H1 (cell line): Measurements from ENCODE around the gene ZNF571. TPM values are rescaled to one million over a fixed set of nuclear protein-coding genes. Genes with fewer than 3 reads are reported as not detected.

Experiments
- CTCF ChIA-PET: fragments of 300-600 bp; sonication (Branson Sonifier 250); formaldehyde crosslinking; loops from one replicate; lab custom pipeline; 2021; ENCODE audit not compliant: partially characterized antibody; lab: Charles Lee
- POLR2A ChIA-PET: fragments of 300-600 bp; sonication (Branson Sonifier 250); formaldehyde crosslinking; loops from one replicate; lab custom pipeline; 2021; ENCODE audit warnings: inconsistent platforms; ENCODE audit not compliant: partially characterized antibody; lab: Charles Lee
- DNase-seq, 2 experiments: peaks; one replicate each; pipeline versions ENCODE4 v3.0.0 to v3.0.0-alpha.2; 2010 to 2022; ENCODE audit warnings: low spot score in 2 of 2, low read depth in 1 of 2, mixed read lengths in 1 of 2
- FAIRE-seq: peaks from 2 replicates; lab custom pipeline; 2011; peaks lifted over from hg19 to GRCh38; lab: Jason Lieb, UNC
- H2AFZ ChIP-seq: 2 replicates; pipeline ENCODE4 v1.8.1; 2012; ENCODE audit warnings: low read length, inconsistent platforms
- H2AK5ac ChIP-seq: 2 replicates; pipeline ENCODE4 v1.6.1; 2013; ENCODE audit warnings: low read depth, low read length
- H2BK120ac ChIP-seq: replicated peaks from 2 replicates; pipeline ENCODE3; 2013; ENCODE audit warnings: low read depth, low read length, inconsistent platforms
- H2BK12ac ChIP-seq: 2 replicates; pipeline ENCODE4 v1.6.1; 2013; ENCODE audit warnings: low read depth, low read length
- H2BK15ac ChIP-seq: 2 replicates; pipeline ENCODE4 v1.6.1; 2013; ENCODE audit warnings: low read length
- H2BK20ac ChIP-seq: 2 replicates; pipeline ENCODE4 v1.6.1; 2013; ENCODE audit warnings: low read length
- H2BK5ac ChIP-seq: 2 replicates; pipeline ENCODE4 v1.6.1; 2013; ENCODE audit warnings: low read depth, low read length
- H3K14ac ChIP-seq: 2 replicates; pipeline ENCODE4 v1.6.1; 2013; ENCODE audit warnings: inconsistent platforms; ENCODE audit not compliant: insufficient read length
- H3K18ac ChIP-seq: 2 replicates; pipeline ENCODE4 v1.6.1; 2013; ENCODE audit warnings: low read length; ENCODE audit errors: extremely low read depth
- H3K23ac ChIP-seq: 2 replicates; pipeline ENCODE4 v1.6.1; 2013; ENCODE audit warnings: inconsistent platforms; ENCODE audit not compliant: insufficient read length
- H3K23me2 ChIP-seq: 2 replicates; pipeline ENCODE4 v1.6.1; 2013; ENCODE audit warnings: low read depth, low read length
- H3K27ac ChIP-seq: 2 replicates; pipeline ENCODE4 v1.6.1; 2011; ENCODE audit warnings: low read depth, low read length, inconsistent platforms
- H3K27me3 ChIP-seq, 4 experiments: replicated peaks in 1 of 4; 1 replicate in 1 of 4; 2 replicates in 3 of 4; pipeline versions ENCODE4 v1.6.1 to v1.8.1; 2011 to 2013; ENCODE audit warnings: low read length in 3 of 4, mild to moderate bottlenecking in 3 of 4, inconsistent platforms in 2 of 4, mixed read lengths in 2 of 4, moderate library complexity in 1 of 4; ENCODE audit not compliant: control insufficient read depth in 3 of 4, insufficient read depth in 3 of 4; ENCODE audit errors: extremely low read depth in 1 of 4
- H3K36me3 ChIP-seq, 4 experiments: 2 replicates each; pipeline versions ENCODE4 v1.6.1 to v1.8.1; 2011 to 2013; ENCODE audit warnings: mild to moderate bottlenecking in 4 of 4, low read length in 3 of 4, moderate library complexity in 2 of 4, control low read depth in 1 of 4, inconsistent platforms in 1 of 4; ENCODE audit not compliant: insufficient read depth in 4 of 4, control insufficient read depth in 2 of 4
- H3K4ac ChIP-seq: replicated peaks from 2 replicates; pipeline ENCODE3; 2013; ENCODE audit warnings: low read length, low read depth, mixed read lengths, inconsistent platforms; ENCODE audit not compliant: insufficient read length
- H3K4me1 ChIP-seq, 4 experiments: replicated peaks in 1 of 4; 1 replicate in 1 of 4; 2 replicates in 3 of 4; pipeline versions ENCODE4 v1.6.1 to v1.8.1; 2011 to 2013; ENCODE audit warnings: low read length in 3 of 4, inconsistent platforms in 2 of 4, mixed read lengths in 1 of 4; ENCODE audit not compliant: insufficient read depth in 4 of 4, control insufficient read depth in 3 of 4
- H3K4me2 ChIP-seq, 2 experiments: 2 replicates each; pipeline versions ENCODE4 v1.6.1 to v1.8.1; 2011 to 2013; ENCODE audit warnings: low read depth in 2 of 2, low read length in 2 of 2, control low read depth in 1 of 2, inconsistent platforms in 1 of 2, mild to moderate bottlenecking in 1 of 2; ENCODE audit not compliant: insufficient read depth in 1 of 2
- H3K4me3 ChIP-seq, 4 experiments: fragments of 200-600, 300-600 bp in 1 of 4; sonication (generic), shearing (Covaris generic), sonication (Bioruptor Twin) in 1 of 4; 2 replicates each; pipeline versions ENCODE4 v1.5.1 to v1.8.1; 2011 to 2016; ENCODE audit warnings: low read length in 4 of 4, low read depth in 3 of 4, control low read depth in 2 of 4, inconsistent platforms in 2 of 4, mild to moderate bottlenecking in 2 of 4, mixed read lengths in 1 of 4, moderate library complexity in 1 of 4; ENCODE audit not compliant: insufficient read depth in 2 of 4; ENCODE audit errors: extremely low read depth in 1 of 4
- H3K56ac ChIP-seq: replicated peaks from 2 replicates; pipeline ENCODE3; 2013; ENCODE audit warnings: low read depth, mild to moderate bottlenecking, mixed read lengths, low read length, inconsistent platforms; ENCODE audit not compliant: insufficient read length
- H3K79me1 ChIP-seq: 2 replicates; pipeline ENCODE4 v1.6.1; 2013; ENCODE audit warnings: low read depth, low read length, control low read depth
- H3K79me2 ChIP-seq, 2 experiments: 2 replicates each; pipeline versions ENCODE4 v1.6.1 to v1.8.1; 2012 to 2013; ENCODE audit warnings: low read length in 2 of 2, mild to moderate bottlenecking in 2 of 2, inconsistent platforms in 1 of 2; ENCODE audit not compliant: insufficient read depth in 2 of 2, control insufficient read depth in 1 of 2
- H3K9ac ChIP-seq, 4 experiments: replicated peaks in 1 of 4; 1 replicate in 1 of 4; 2 replicates in 3 of 4; pipeline versions ENCODE4 v1.6.1 to v1.8.1; 2011 to 2013; ENCODE audit warnings: low read depth in 3 of 4, low read length in 3 of 4, control low read depth in 2 of 4, mild to moderate bottlenecking in 2 of 4, moderate library complexity in 2 of 4, inconsistent platforms in 1 of 4; ENCODE audit errors: extremely low read depth in 1 of 4
- H3K9me3 ChIP-seq, 2 experiments: 2 replicates each; pipeline versions ENCODE4 v1.6.1 to v1.8.1; 2012 to 2013; ENCODE audit warnings: mild to moderate bottlenecking in 2 of 2, moderate library complexity in 2 of 2, control low read depth in 1 of 2, inconsistent platforms in 1 of 2, low read depth in 1 of 2, low read length in 1 of 2, mixed read lengths in 1 of 2; ENCODE audit not compliant: insufficient read depth in 2 of 2
- H4K20me1 ChIP-seq, 2 experiments: replicated peaks in 1 of 2; 2 replicates each; pipeline versions ENCODE3 to v1.8.1; 2011 to 2013; ENCODE audit warnings: inconsistent platforms in 2 of 2, low read length in 2 of 2, mild to moderate bottlenecking in 1 of 2; ENCODE audit not compliant: insufficient read depth in 2 of 2, control insufficient read depth in 1 of 2
- H4K5ac ChIP-seq: 2 replicates; pipeline ENCODE4 v1.6.1; 2013; ENCODE audit warnings: low read length, low read depth, mixed read lengths, inconsistent platforms; ENCODE audit not compliant: insufficient read length
- H4K8ac ChIP-seq: 2 replicates; pipeline ENCODE4 v1.8.0; 2013; ENCODE audit warnings: mild to moderate bottlenecking, moderate library complexity, low read length, inconsistent platforms; ENCODE audit not compliant: insufficient read depth; ENCODE audit errors: extremely low read depth
- H4K91ac ChIP-seq: replicated peaks from 2 replicates; pipeline ENCODE3; 2013; ENCODE audit warnings: low read length, mixed read lengths, inconsistent platforms; ENCODE audit not compliant: insufficient read length
- CBX5 ChIP-seq: fragments of 300-800, 300-1000 bp; sonication (generic); IDR thresholded peaks from 2 replicates; pipeline ENCODE4 v1.7.1; 2016; ENCODE audit warnings: antibody characterized with exemption, low read length, low read depth
- FOSL1 ChIP-seq: IDR thresholded peaks from 2 replicates; pipeline ENCODE4 v1.6.1; 2011; ENCODE audit warnings: mild to moderate bottlenecking, low read depth, low read length, moderate library complexity; ENCODE audit not compliant: insufficient read depth
- MAX ChIP-seq: IDR thresholded peaks from 2 replicates; pipeline ENCODE4 v1.6.1; 2012; ENCODE audit warnings: inconsistent platforms
- POLR2AphosphoS5 ChIP-seq: IDR thresholded peaks from 2 replicates; pipeline ENCODE4 v1.6.1; 2011; ENCODE audit warnings: low read depth, low read length
- SUZ12 ChIP-seq: fragments of 200-600 bp; sonication (generic); IDR thresholded peaks from 2 replicates; pipeline ENCODE4 v1.6.1; 2012; ENCODE audit warnings: mild to moderate bottlenecking, inconsistent platforms, low read length, moderate library complexity, mixed read lengths
- ZNF274 ChIP-seq: IDR thresholded peaks from 2 replicates; pipeline ENCODE4 v1.7.0; 2012; ENCODE audit warnings: low read length, borderline replicate concordance; ENCODE audit errors: extremely low read depth
- WGBS, 2 experiments: shearing (Covaris generic) in 1 of 2; methylation state at CpG; one replicate each; pipeline versions ENCODE4 v1.1.6 to v1.1.7; 2013 to 2015; ENCODE audit warnings: low lambda C conversion rate in 2 of 2, mixed read lengths in 2 of 2, inconsistent platforms in 1 of 2, low coverage in 1 of 2, missing lambda C conversion rate in 1 of 2; ENCODE audit not compliant: insufficient replicate concordance in 2 of 2, insufficient coverage in 1 of 2, insufficient read length in 1 of 2; ENCODE audit errors: extremely low coverage in 1 of 2, missing lambda C conversion rate in 1 of 2; 5-methylcytosine and 5-hydroxymethylcytosine counted together
- polyA plus RNA-seq, 7 experiments: library from polyadenylated mRNA; depleted of rRNA in 3 of 7; stranded (reverse) in 5 of 7; unstranded in 2 of 7; fragments of >200 nt in 5 of 7; fragments of 200-250 nt in 2 of 7; gene quantifications; 1 replicate in 5 of 7; 2 replicates in 1 of 7; 4 replicates in 1 of 7; pipeline versions ENCODE4 v1.2.1 to v1.2.3, GENCODE V29; 2011 to 2013; ENCODE audit warnings: missing spikeins in 2 of 7, mixed read lengths in 2 of 7
- total RNA-seq: library from RNA; stranded (reverse); fragmentation: NEBNext Ultra II Directional; extraction: Animal tissue kit (Norgen Biotek cat#: 25700); gene quantifications from 2 replicates; pipeline ENCODE4 v1.2.1, GENCODE V29; 2021
- TF ChIP-seq, protein P1 (sequence below): IDR thresholded peaks from 2 replicates; pipeline ENCODE4 v1.6.1; 2012; ENCODE audit warnings: inconsistent platforms

ZNF571 gene
- total and polyA plus RNA-seq, 2 of the 8 experiments (the other 6 are each of a cell fraction or from before 2014, with no cell fraction given) = 1.8 to 3.9 TPM

DNA sequence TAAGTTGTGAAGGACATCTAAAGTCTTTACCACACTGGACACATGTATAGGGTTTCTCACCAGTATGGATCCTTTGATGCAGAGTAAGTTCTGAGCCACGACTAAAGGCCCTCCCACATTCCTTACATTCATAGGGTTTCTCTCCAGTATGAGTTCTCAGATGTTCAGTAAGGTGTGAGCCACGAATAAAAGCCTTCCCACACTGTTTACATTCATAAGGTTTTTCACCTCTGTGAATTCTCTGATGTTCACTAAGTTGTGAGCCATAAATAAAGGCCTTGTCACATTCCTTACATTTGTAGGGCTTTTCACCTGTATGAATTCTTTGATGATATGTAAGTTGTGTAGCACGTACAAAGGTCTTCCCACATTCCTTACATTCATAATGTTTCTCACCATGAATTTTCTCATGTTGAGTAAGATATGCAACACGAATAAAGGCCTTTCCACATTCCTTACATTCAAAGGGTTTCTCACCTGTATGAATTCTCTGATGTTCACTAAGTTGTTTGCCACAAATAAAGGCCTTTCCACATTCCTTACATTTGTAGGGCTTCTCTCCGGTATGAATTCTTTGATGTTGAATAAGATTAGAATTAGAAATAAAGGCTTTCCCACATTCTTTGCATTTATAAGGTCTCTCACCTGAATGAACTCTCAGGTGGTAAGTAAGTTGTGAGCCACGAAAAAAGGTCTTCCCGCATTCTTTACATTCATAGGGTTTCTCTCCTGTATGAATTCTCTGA lies 29.8 kb downstream of the ZNF571 start:
- Histone ChIP-seq H3K4me2 (no peak overlapping the region), H3K4ac (no peak overlapping the region), H3K18ac (no peak overlapping the region), H4K5ac (no peak overlapping the region), H3K9me3 (peaks cover 74 to 82% of the 10 kb centered on the region in 2 experiments), H3K4me1 (no peaks in the 10 kb centered on the region), H2BK5ac (no peak overlapping the region), H3K79me2 (no peaks in the 10 kb centered on the region), H2BK15ac (no peak overlapping the region), H3K27ac (no peak overlapping the region), H3K23ac (no peak overlapping the region), H2AFZ (no peak overlapping the region), H3K9ac (no peak overlapping the region), H2AK5ac (no peak overlapping the region), H3K27me3 (no peaks in the 10 kb centered on the region), H3K36me3 (peaks cover 0 to 27% (median 10%) of the 10 kb centered on the region in 4 experiments; a peak in 6 of 8 replicates), H4K20me1 (no peaks in the 10 kb centered on the region), H2BK12ac (no peak overlapping the region), H3K56ac (no peak overlapping the region), H2BK120ac (no peak overlapping the region), H3K23me2 (no peaks in the 10 kb centered on the region), H4K91ac (no peak overlapping the region), H3K79me1 (no peaks in the 10 kb centered on the region), H3K14ac (no peak overlapping the region), H4K8ac (no peak overlapping the region; the same call in 1 of the 2 replicates), H2BK20ac (no peak overlapping the region), H3K4me3 (peak overlapping the region in 1 of 4 experiments; percentile 12; a peak in 2 of 8 replicates)
- FAIRE-seq (no peak), DNase-seq (no peak)
- TF ChIP-seq SUZ12 (no peak), CBX5 (no peak), POLR2AphosphoS5 (no peak), ZNF274 (peak; percentile 91), MAX (no peak), FOSL1 (no peak)
- TF ChIP-seq, protein P1, sequence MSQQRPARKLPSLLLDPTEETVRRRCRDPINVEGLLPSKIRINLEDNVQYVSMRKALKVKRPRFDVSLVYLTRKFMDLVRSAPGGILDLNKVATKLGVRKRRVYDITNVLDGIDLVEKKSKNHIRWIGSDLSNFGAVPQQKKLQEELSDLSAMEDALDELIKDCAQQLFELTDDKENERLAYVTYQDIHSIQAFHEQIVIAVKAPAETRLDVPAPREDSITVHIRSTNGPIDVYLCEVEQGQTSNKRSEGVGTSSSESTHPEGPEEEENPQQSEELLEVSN = no peak
- ChIA-PET POLR2A (no interaction called here), CTCF (no interaction called here)
- WGBS, 2 experiments = 84% methylated on average over 7 of the region's 7 CpGs; no CpG with 5 or more reads in 1 of the 2 experiments
